ENCODE results near the gene ARID3A. TPM values are rescaled to one million over a fixed set of nuclear protein-coding genes. Genes with fewer than 3 reads are reported as not detected.
A peak's percentile ranks its signal among the peaks of the same experiment; 100 is the strongest.

Gene ARID3A
- total RNA-seq, 1 experiment from 2014 or later, result 239 TPM

DNA sequence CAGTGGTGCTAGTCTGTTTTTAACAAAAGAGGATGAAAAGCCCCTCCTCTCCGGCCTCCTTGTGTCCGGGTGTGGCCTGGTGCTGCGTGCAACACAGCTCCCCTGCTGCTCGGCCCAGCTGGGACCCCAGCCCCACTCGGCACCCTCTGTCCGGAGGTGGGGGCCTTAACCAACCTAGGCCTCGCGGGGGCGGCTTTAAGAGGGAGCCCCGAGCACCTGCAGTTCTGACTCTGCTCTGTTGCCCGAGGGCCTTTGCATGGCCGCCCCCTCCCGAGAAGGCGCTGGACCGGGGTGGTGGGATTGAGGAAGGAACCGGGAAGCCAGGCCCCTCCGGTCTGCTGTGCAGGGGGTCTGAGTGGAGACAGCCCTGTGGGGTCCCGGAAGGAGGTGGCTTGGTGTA, 68.7 kb downstream of the ARID3A start:
- TF ChIP-seq, protein P1, sequence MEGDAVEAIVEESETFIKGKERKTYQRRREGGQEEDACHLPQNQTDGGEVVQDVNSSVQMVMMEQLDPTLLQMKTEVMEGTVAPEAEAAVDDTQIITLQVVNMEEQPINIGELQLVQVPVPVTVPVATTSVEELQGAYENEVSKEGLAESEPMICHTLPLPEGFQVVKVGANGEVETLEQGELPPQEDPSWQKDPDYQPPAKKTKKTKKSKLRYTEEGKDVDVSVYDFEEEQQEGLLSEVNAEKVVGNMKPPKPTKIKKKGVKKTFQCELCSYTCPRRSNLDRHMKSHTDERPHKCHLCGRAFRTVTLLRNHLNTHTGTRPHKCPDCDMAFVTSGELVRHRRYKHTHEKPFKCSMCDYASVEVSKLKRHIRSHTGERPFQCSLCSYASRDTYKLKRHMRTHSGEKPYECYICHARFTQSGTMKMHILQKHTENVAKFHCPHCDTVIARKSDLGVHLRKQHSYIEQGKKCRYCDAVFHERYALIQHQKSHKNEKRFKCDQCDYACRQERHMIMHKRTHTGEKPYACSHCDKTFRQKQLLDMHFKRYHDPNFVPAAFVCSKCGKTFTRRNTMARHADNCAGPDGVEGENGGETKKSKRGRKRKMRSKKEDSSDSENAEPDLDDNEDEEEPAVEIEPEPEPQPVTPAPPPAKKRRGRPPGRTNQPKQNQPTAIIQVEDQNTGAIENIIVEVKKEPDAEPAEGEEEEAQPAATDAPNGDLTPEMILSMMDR (IDR thresholded peaks at IDR 0.05; ENCODE audit: insufficient read depth in 1 of 2, low read depth in 1 of 2, low read length in 1 of 2, severe bottlenecking in 1 of 2, unreplicated experiment in 1 of 2), result no peak
- POLR2A ChIA-PET, result no interaction called here
- no peaks in the 10 kb centered on the region for H3K9me3 ChIP-seq
- H3K27me3 Mint-ChIP-seq (ENCODE audit: insufficient read depth, unreplicated experiment), result peaks cover 8% of the 10 kb centered on the region
- peaks cover 2% of the 10 kb centered on the region; the same call in 1 of the 2 replicates for H3K27me3 ChIP-seq (replicated peaks; ENCODE audit: control insufficient read depth, insufficient read depth, low read length)
- CTCF ChIA-PET, result no interaction called here
- no peak overlapping the region for H3K4me3 Mint-ChIP-seq (ENCODE audit: unreplicated experiment)
- peaks cover 74% of the 10 kb centered on the region for H3K36me3 Mint-ChIP-seq (ENCODE audit: insufficient read depth, unreplicated experiment)
- no peak for DNase-seq
- H3K4me3 ChIP-seq (ENCODE audit: low read depth, low read length), result no peak overlapping the region
- H3K27ac Mint-ChIP-seq (ENCODE audit: unreplicated experiment), result no peak overlapping the region
- BruUV-seq (replicated peaks), result no TSS peak
- peaks cover 42% of the 10 kb centered on the region for H3K4me1 ChIP-seq
- intact Hi-C loops (cut with micrococcal nuclease; ENCODE audit: unreplicated experiment), result no loop called here
- H3K36me3 ChIP-seq (ENCODE audit: control insufficient read depth, insufficient read depth, low read length), result peaks cover 3% of the 10 kb centered on the region
- H3K9me3 Mint-ChIP-seq (ENCODE audit: unreplicated experiment), result no peaks in the 10 kb centered on the region
- H3K4me1 Mint-ChIP-seq (ENCODE audit: low read depth, unreplicated experiment), result no peaks in the 10 kb centered on the region

DNA sequence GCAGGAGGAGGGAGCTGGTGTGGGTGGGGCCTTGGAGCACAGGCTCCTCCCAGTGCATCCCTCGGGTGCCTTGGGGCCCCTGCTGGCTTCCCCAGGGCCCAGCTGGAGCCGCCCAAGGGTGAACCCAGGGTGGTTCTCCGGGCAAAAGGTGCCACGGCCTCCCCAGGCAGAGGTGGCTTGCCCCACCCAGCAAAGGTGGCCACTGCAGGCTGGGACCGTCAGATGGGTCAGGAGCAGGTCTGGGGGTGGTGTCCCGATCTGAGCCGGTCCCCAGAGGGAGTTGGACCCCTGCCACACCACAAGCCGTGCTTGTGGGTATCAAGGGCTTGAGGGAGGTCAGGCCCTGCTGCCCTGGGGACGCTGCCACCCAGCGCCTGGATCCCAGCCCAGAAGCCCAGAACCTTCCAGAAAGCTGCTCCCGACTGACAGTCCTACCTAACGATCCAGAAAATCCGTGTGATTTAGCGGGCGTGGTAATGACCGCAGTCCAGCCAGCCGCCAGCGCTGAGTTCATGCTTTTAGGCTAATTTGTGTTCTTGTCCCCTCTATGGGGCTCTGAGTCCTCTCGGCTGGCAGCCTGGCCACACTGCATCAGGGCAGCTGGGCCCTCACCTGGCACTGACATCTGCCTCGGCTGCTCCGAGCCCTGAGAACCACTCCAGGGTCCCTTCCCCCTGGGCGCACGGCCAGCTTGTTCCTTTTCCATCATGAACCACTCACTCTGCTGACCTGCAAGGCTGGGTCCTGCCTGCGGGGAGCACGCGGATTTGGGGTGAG, 69.4 kb downstream of the ARID3A start:
- Mint-ChIP-seq H3K36me3 (ENCODE audit: insufficient read depth, unreplicated experiment) (peaks cover 66% of the 10 kb centered on the region), H3K9me3 (ENCODE audit: unreplicated experiment) (no peaks in the 10 kb centered on the region), H3K27me3 (ENCODE audit: insufficient read depth, unreplicated experiment) (peaks cover 8% of the 10 kb centered on the region), H3K4me3 (ENCODE audit: unreplicated experiment) (no peak overlapping the region), H3K27ac (ENCODE audit: unreplicated experiment) (no peak overlapping the region), H3K4me1 (ENCODE audit: low read depth, unreplicated experiment) (no peaks in the 10 kb centered on the region)
- no peak overlapping the region for H3K4me3 ChIP-seq (ENCODE audit: low read depth, low read length)
- POLR2A ChIA-PET, result interaction anchor here (0.9 to 2.1 kb wide), 2 partner anchors 11 to 96 kb away, joined by 3 to 6 read pairs; partner anchors contain the start of gene WDR18
- H3K36me3 ChIP-seq (ENCODE audit: control insufficient read depth, insufficient read depth, low read length), result peaks cover 3% of the 10 kb centered on the region
- H3K27me3 ChIP-seq (replicated peaks; ENCODE audit: control insufficient read depth, insufficient read depth, low read length), result peaks cover 2% of the 10 kb centered on the region; the same call in 1 of the 2 replicates
- CTCF ChIA-PET, result interaction anchor here (0.6 to 1.7 kb wide), 2 partner anchors 11 to 42 kb away, joined by 3 to 4 read pairs; partner anchors contain the start of gene WDR18
- H3K4me1 ChIP-seq, result peaks cover 42% of the 10 kb centered on the region
- intact Hi-C loops (cut with micrococcal nuclease; ENCODE audit: unreplicated experiment), result no loop called here
- TSS peak; percentile 7 for BruUV-seq (replicated peaks)
- DNase-seq, result no peak
- no peaks in the 10 kb centered on the region for H3K9me3 ChIP-seq
- TF ChIP-seq, protein P1 (IDR thresholded peaks at IDR 0.05; ENCODE audit: insufficient read depth in 1 of 2, low read depth in 1 of 2, low read length in 1 of 2, severe bottlenecking in 1 of 2, unreplicated experiment in 1 of 2), result no peak

DNA sequence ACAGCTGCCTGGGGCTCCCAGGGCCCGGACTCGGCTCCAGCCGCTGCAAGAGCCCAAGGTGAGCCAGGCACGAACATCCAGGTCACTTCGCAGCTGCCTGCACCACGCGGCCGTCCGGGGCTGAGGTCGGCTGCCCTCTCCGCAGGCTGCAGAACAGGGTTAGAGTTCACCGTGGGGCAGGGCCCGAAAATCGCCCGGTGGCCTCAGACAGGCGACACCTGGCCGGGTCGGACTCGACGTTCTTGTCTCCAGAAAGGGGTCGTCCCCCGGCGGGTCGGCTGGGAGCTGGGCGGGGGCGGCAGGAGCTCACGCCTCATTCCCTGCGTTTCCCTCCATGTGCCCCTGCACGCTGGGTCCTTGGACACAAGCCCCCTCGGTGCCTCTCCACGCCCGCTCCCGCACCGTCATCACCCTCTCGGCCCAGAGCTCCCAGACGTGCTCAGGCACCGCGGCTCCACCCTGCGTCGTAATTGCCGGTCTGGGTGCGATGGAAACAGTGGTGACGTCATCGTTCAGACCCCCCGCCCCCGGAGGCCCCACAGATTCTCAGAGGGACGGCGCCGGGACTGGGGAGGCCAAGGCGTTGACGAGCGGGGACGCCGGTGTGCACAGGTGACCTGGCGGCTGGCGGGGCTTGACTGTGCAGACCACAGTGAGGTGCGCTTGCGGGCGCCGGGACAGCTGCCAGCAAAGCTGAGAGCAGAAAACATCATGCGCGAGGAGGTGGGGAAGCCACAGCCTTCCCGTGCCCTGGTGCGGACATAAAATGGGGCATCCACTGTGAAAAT, 70.4 kb downstream of the ARID3A start:
- no TSS peak for BruUV-seq (replicated peaks)
- TF ChIP-seq, protein P1 (IDR thresholded peaks at IDR 0.05; ENCODE audit: insufficient read depth in 1 of 2, low read depth in 1 of 2, low read length in 1 of 2, severe bottlenecking in 1 of 2, unreplicated experiment in 1 of 2), result no peak

More for the DNA sequence above, 70.4 kb downstream of the ARID3A start:
- intact Hi-C loops (cut with micrococcal nuclease; ENCODE audit: unreplicated experiment), result no loop called here
- Histone ChIP-seq H3K4me1 (peaks cover 45% of the 10 kb centered on the region), H3K36me3 (ENCODE audit: control insufficient read depth, insufficient read depth, low read length) (peaks cover 2% of the 10 kb centered on the region), H3K4me3 (ENCODE audit: low read depth, low read length) (peak overlapping the region; percentile 31), H3K9me3 (no peaks in the 10 kb centered on the region), H3K27me3 (replicated peaks; ENCODE audit: control insufficient read depth, insufficient read depth, low read length) (peaks cover 2% of the 10 kb centered on the region; the same call in 1 of the 2 replicates)
- Mint-ChIP-seq H3K27me3 (ENCODE audit: insufficient read depth, unreplicated experiment) (peaks cover 10% of the 10 kb centered on the region), H3K36me3 (ENCODE audit: insufficient read depth, unreplicated experiment) (peaks cover 57% of the 10 kb centered on the region), H3K9me3 (ENCODE audit: unreplicated experiment) (no peaks in the 10 kb centered on the region), H3K4me1 (ENCODE audit: low read depth, unreplicated experiment) (no peaks in the 10 kb centered on the region), H3K27ac (ENCODE audit: unreplicated experiment) (no peak overlapping the region), H3K4me3 (ENCODE audit: unreplicated experiment) (peak overlapping the region; percentile 69)
- DNase-seq, result peak; percentile 58 to 71
- ChIA-PET POLR2A (interaction anchor here (0.9 to 2.1 kb wide), 2 partner anchors 12 to 95 kb away, joined by 3 to 6 read pairs; partner anchors contain the start of gene WDR18), CTCF (interaction anchor here (0.6 to 1.7 kb wide), 2 partner anchors 12 to 43 kb away, joined by 3 to 4 read pairs; partner anchors contain the start of gene WDR18)
